ENCODE data around the gene TAGAP. TPM values are rescaled to one million over a fixed set of nuclear protein-coding genes. Genes with fewer than 3 reads are reported as not detected.
"Not testable (repeated sequence)": the region's sequence is repeated elsewhere in the genome, so short reads cannot be mapped to it uniquely, and the experiment has no call there.

The TAGAP gene
- total RNA-seq, 4 donors from 2014 or later = 1.0 to 4.3 (median 1.9) TPM

DNA sequence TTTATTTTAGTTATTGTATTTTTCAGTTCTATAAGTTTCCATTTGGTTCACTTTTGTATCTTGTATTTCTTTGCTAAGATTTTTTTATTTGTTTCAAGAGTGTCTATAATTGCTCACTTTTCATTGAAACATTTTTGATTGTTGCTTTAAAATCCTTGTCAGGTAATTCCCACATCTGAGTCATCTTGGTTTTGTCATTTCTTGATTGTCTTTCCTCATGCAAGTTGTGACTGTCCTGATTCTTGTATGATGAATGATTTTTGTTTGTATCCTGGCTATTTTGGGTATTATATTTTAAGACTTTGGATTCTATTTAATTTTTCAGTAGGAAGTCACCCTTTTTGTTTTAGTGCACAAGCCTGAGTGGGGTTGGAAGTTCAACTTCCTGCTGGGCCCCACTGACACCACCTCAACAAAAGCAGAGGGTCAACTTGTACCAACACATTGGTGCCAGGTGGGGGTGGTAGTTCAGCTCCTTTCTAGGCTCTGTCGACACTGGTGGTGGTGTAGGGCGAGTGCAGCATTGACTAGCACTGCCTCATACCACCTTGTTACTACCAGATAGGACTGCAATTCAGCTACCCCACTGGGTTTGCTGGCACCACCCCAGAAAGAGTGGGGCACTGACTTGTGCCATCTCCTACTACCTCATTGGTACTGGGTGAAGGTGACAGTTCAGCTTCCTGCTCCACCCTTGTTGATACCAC lies 53.6 kb downstream of the TAGAP start:
- Histone ChIP-seq H3K27ac (no peak overlapping the region), H3K4me1 (no peaks in the 10 kb centered on the region), H3K4me3 (no peak overlapping the region), H3K27me3 (no peaks in the 10 kb centered on the region), H3K9me3 (peaks cover 0 to 17% (median 0%) of the 10 kb centered on the region in 3 donors), H3K36me3 (peaks cover 0 to 11% of the 10 kb centered on the region in 2 donors)
- no peak for ATAC-seq
- no peak for TF ChIP-seq POLR2A (IDR thresholded peaks at IDR 0.05)
- no peak for TF ChIP-seq POLR2AphosphoS5 (IDR thresholded peaks at IDR 0.05)
- TF ChIP-seq EP300 (IDR thresholded peaks at IDR 0.05) = no peak
- TF ChIP-seq, protein P1, sequence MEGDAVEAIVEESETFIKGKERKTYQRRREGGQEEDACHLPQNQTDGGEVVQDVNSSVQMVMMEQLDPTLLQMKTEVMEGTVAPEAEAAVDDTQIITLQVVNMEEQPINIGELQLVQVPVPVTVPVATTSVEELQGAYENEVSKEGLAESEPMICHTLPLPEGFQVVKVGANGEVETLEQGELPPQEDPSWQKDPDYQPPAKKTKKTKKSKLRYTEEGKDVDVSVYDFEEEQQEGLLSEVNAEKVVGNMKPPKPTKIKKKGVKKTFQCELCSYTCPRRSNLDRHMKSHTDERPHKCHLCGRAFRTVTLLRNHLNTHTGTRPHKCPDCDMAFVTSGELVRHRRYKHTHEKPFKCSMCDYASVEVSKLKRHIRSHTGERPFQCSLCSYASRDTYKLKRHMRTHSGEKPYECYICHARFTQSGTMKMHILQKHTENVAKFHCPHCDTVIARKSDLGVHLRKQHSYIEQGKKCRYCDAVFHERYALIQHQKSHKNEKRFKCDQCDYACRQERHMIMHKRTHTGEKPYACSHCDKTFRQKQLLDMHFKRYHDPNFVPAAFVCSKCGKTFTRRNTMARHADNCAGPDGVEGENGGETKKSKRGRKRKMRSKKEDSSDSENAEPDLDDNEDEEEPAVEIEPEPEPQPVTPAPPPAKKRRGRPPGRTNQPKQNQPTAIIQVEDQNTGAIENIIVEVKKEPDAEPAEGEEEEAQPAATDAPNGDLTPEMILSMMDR (IDR thresholded peaks at IDR 0.05) = no peak
- 71 to 100% methylated on average over 1 of the region's 2 CpGs for WGBS, 2 donors (ENCODE audit: low coverage in 1 of 2)

GRCh38 chr6:158989711-158990110 lies 55.1 kb downstream of the TAGAP start:
- WGBS, 2 donors (ENCODE audit: low coverage in 1 of 2) = 94 to 100% methylated on average over 1 to 2 of the region's 2 CpGs
- H3K27ac ChIP-seq, ATAC-seq, H3K4me3 ChIP-seq, H3K4me1 ChIP-seq, H3K27me3 ChIP-seq: not testable (repeated sequence)
- Histone ChIP-seq H3K36me3 (peaks cover 0 to 16% of the 10 kb centered on the region in 2 donors), H3K9me3 (peaks cover 0 to 17% (median 0%) of the 10 kb centered on the region in 3 donors)

GRCh38 chr6:158988477-158988876 lies 56.3 kb downstream of the TAGAP start:
- no peak overlapping the region for H3K27ac ChIP-seq
- no peak for TF ChIP-seq POLR2AphosphoS5 (IDR thresholded peaks at IDR 0.05)
- TF ChIP-seq POLR2A (IDR thresholded peaks at IDR 0.05) = no peak
- TF ChIP-seq, protein P1 (IDR thresholded peaks at IDR 0.05) = no peak
- TF ChIP-seq EP300 (IDR thresholded peaks at IDR 0.05) = no peak
- WGBS, 2 donors (ENCODE audit: low coverage in 1 of 2) = 100% methylated on average over 1 of the region's 1 CpG
- peaks cover 0 to 16% of the 10 kb centered on the region in 2 donors for H3K36me3 ChIP-seq
- peaks cover 0 to 17% (median 0%) of the 10 kb centered on the region in 3 donors for H3K9me3 ChIP-seq
- no peak overlapping the region for H3K4me3 ChIP-seq
- H3K4me1 ChIP-seq = no peaks in the 10 kb centered on the region
- H3K27me3 ChIP-seq = no peaks in the 10 kb centered on the region
- ATAC-seq = no peak

- Histone ChIP-seq H3K9me3 (peaks cover 0 to 17% (median 0%) of the 10 kb centered on the region in 3 donors), H3K36me3 (peaks cover 0 to 11% of the 10 kb centered on the region in 2 donors), H3K4me1 (no peaks in the 10 kb centered on the region), H3K4me3 (no peak overlapping the region), H3K27me3 (no peaks in the 10 kb centered on the region), H3K27ac (no peak overlapping the region)
- WGBS, 2 donors (ENCODE audit: low coverage in 1 of 2) = 95 to 100% methylated on average over 1 of the region's 1 CpG
- no peak for TF ChIP-seq POLR2A (IDR thresholded peaks at IDR 0.05)
- no peak for TF ChIP-seq EP300 (IDR thresholded peaks at IDR 0.05)
- TF ChIP-seq, protein P1 (IDR thresholded peaks at IDR 0.05) = no peak
- no peak for TF ChIP-seq POLR2AphosphoS5 (IDR thresholded peaks at IDR 0.05)
- no peak for ATAC-seq
Measured at GRCh38 chr6:158987657-158988056, 57.1 kb downstream of the TAGAP start.

Other genes starting within 250 kb of the TAGAP start
- gene EZR, start 225.6 kb downstream of the TAGAP start, total RNA-seq = 100 to 1,000 TPM in 3 of 4 donors, 10 to 100 TPM in 1; 88.0 to 190 (median 177) TPM
- gene RSPH3, start 44.8 kb downstream of the TAGAP start, total RNA-seq = 10 to 100 TPM in 3 of 4 donors, 1 to 10 TPM in 1; 6.7 to 23.1 (median 13.0) TPM
- gene FNDC1, start 124.4 kb upstream of the TAGAP start, total RNA-seq = 1 to 10 TPM in 2 of 4 donors, under 1 TPM in 2; 0.27 to 9.9 (median 1.5) TPM